Endothelial cell of umbilical vein (primary cell): ENCODE data around the gene COX4I1.

ENCODE experiments used
- EZH2 ChIP-seq: IDR thresholded peaks from 2 replicates; pipeline ENCODE4 v1.6.1; 2012; ENCODE audit warnings: borderline replicate concordance, low read depth, mild to moderate bottlenecking, moderate library complexity, low read length, inconsistent platforms; ENCODE audit not compliant: severe bottlenecking
- FOS ChIP-seq: IDR thresholded peaks from 2 replicates; pipeline ENCODE4 v1.6.1; 2011; ENCODE audit warnings: mild to moderate bottlenecking, low read length, moderate library complexity, borderline replicate concordance; ENCODE audit not compliant: insufficient read depth
- JUN ChIP-seq: IDR thresholded peaks from 2 replicates; pipeline ENCODE4 v1.6.1; 2011; ENCODE audit warnings: borderline replicate concordance, low read depth; ENCODE audit not compliant: insufficient read length, insufficient read depth
- MYC ChIP-seq: IDR thresholded peaks from one replicate; pipeline ENCODE4 v1.6.1; 2011; ENCODE audit warnings: mild to moderate bottlenecking, low read depth, low read length
- POLR2A ChIP-seq: IDR thresholded peaks from 2 replicates; pipeline ENCODE4 v1.6.1; 2012; ENCODE audit warnings: low read depth, mild to moderate bottlenecking, control low read depth, low read length
- POLR2AphosphoS5 ChIP-seq: IDR thresholded peaks from 2 replicates; pipeline ENCODE4 v1.6.1; 2012; ENCODE audit warnings: low read depth, mild to moderate bottlenecking, control low read depth, low read length, moderate library complexity; ENCODE audit not compliant: insufficient read depth
- TF ChIP-seq, protein P1 (sequence below), 2 donors: IDR thresholded peaks; 1 replicate in 1 of 2; 2 replicates in 1 of 2; pipeline ENCODE4 v1.5.1; 2011; ENCODE audit warnings: low read length in 2 of 2, mild to moderate bottlenecking in 2 of 2, moderate library complexity in 2 of 2, control low read depth in 1 of 2, inconsistent platforms in 1 of 2, low read depth in 1 of 2; ENCODE audit not compliant: insufficient read depth in 1 of 2; ENCODE audit errors: extremely low read depth in 1 of 2

- TF ChIP-seq, protein P1, sequence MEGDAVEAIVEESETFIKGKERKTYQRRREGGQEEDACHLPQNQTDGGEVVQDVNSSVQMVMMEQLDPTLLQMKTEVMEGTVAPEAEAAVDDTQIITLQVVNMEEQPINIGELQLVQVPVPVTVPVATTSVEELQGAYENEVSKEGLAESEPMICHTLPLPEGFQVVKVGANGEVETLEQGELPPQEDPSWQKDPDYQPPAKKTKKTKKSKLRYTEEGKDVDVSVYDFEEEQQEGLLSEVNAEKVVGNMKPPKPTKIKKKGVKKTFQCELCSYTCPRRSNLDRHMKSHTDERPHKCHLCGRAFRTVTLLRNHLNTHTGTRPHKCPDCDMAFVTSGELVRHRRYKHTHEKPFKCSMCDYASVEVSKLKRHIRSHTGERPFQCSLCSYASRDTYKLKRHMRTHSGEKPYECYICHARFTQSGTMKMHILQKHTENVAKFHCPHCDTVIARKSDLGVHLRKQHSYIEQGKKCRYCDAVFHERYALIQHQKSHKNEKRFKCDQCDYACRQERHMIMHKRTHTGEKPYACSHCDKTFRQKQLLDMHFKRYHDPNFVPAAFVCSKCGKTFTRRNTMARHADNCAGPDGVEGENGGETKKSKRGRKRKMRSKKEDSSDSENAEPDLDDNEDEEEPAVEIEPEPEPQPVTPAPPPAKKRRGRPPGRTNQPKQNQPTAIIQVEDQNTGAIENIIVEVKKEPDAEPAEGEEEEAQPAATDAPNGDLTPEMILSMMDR (IDR thresholded peaks at IDR 0.05; ENCODE audit: extremely low read depth in 1 of 2, insufficient read depth in 1 of 2, low read depth in 1 of 2, low read length in 2 of 2): no peak
- TF ChIP-seq POLR2A (no peak), MYC (no peak), EZH2 (no peak), POLR2AphosphoS5 (no peak), JUN (no peak), FOS (no peak)
Measured at GRCh38 chr16:85845266-85845665, 45.8 kb downstream of the COX4I1 start.
